ENCODE data around the gene DCANP1.

GRCh38 chr5:135454946-135455345, 7.8 kb upstream of the DCANP1 start:
- no peak for TF ChIP-seq CTCF (IDR thresholded peaks at IDR 0.05 in 2 of 3, conservative IDR thresholded peaks at IDR 0.05 in 1 of 3; ENCODE audit: borderline replicate concordance in 1 of 3, insufficient read depth in 1 of 3, low read depth in 2 of 3, low read length in 2 of 3)
- no peak for TF ChIP-seq POLR2A (IDR thresholded peaks at IDR 0.05; ENCODE audit: borderline replicate concordance, extremely low read depth, insufficient read depth, insufficient read length)
- no peak for TF ChIP-seq CEBPB (IDR thresholded peaks at IDR 0.05; ENCODE audit: low read depth)
- no peak for TF ChIP-seq ZNF274 (IDR thresholded peaks at IDR 0.05; ENCODE audit: low read depth, low read length)
- TF ChIP-seq REST (IDR thresholded peaks at IDR 0.05; ENCODE audit: low read depth), result no peak
- TF ChIP-seq RAD21 (IDR thresholded peaks at IDR 0.05; ENCODE audit: low read depth), result no peak
- TF ChIP-seq EZH2 (IDR thresholded peaks at IDR 0.05), result no peak
